Left ventricle myocardium inferior (tissue), 1 donor: ENCODE measurements around the gene SLC66A2. TPM values are rescaled to one million over a fixed set of nuclear protein-coding genes. Genes with fewer than 3 reads are reported as not detected.

Experiments used
- DNase-seq: peaks from one replicate; pipeline ENCODE4 v3.0.0-alpha.2; 2020
- H3K27ac ChIP-seq: fragments of 200-600 bp; replicated peaks from 2 replicates; pipeline ENCODE4 v1.8.0; 2021
- H3K27me3 ChIP-seq: fragments of 200-600 bp; 2 replicates; pipeline ENCODE4 v1.8.0; 2021; ENCODE audit warnings: low read depth
- H3K36me3 ChIP-seq: fragments of 200-600 bp; 2 replicates; pipeline ENCODE4 v1.8.0; 2021
- H3K4me1 ChIP-seq: fragments of 200-600 bp; 2 replicates; pipeline ENCODE4 v1.8.0; 2021
- H3K4me3 ChIP-seq: fragments of 200-600 bp; 2 replicates; pipeline ENCODE4 v1.8.0; 2021; ENCODE audit warnings: mild to moderate bottlenecking, moderate library complexity
- H3K9me3 ChIP-seq: fragments of 200-600 bp; replicated peaks from 2 replicates; pipeline ENCODE4 v1.8.0; 2021
- intact Hi-C: fragments of 100-400 bp; cut with micrococcal nuclease; formaldehyde crosslinking; loops from one replicate; pipeline ENCODE4 v1.11.0; 2022
- total RNA-seq: library from RNA; stranded (reverse); fragmentation: NEBNext Ultra II Directional; extraction: Animal tissue kit (Norgen Biotek cat#: 25700); gene quantifications from one replicate; pipeline ENCODE4 v1.2.1, GENCODE V29; 2021
- TF ChIP-seq, protein P1 (sequence below): fragments of 200-600 bp; IDR thresholded peaks from 2 replicates; pipeline ENCODE4 v1.8.0; 2021; ENCODE audit warnings: antibody characterized with exemption, mild to moderate bottlenecking, borderline replicate concordance
- donor health status: DM: no; HTN: yes; CAD: no; lungs with severe emphysema.

The SLC66A2 gene
- total RNA-seq, 1 donor from 2014 or later: 27.4 TPM

DNA sequence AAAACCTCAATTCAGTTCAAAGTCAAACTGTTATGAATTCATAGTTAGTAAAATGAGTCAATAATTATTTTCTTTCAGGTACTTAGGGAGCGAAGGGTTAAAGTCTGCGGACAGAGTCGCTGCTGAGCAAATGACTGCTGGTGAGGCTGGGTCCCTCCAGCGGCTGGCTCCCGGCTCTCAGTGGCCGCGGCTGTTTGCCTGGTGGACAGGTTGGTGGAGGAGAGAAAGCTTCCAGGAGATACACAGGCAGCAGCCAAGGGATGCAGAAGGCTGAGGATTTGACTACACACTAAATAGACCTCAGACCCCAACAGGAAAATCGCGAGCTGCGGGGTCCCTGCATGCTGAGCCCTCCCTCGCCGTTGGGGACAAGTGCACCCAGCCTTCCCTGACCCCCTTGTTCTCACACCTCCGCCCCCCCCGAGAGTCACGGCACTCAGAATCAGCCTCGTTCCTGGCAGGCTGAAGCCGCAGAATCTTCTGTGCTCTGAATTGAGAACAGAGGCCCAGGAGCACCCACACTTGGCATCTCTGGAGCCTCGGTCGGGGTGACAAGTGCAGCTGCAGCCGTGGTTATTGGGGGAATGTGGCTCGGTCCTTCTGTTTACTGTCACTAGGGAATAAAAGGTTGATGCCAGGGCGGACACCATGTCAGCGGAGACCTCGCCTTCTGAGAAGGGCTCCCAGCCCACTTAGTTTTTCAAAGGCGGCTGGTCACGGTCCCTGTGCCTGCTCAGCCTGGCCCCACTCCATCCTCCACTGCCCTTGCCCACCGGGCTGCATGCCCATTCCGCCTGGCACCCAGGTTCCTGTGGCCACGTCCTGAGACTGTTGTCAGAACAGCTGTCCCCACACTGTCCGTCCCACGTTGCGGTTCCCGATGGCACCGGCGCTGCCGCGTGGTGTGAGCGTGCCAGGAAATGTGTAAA, 74.0 kb downstream of the SLC66A2 start:
- Histone ChIP-seq H3K36me3 (no peaks in the 10 kb centered on the region), H3K27ac (no peak overlapping the region), H3K27me3 (peaks cover 60% of the 10 kb centered on the region), H3K9me3 (peaks cover 6% of the 10 kb centered on the region), H3K4me3 (no peak overlapping the region), H3K4me1 (no peaks in the 10 kb centered on the region)
- intact Hi-C loops: no loop called here
- no peak for DNase-seq
- TF ChIP-seq, protein P1, sequence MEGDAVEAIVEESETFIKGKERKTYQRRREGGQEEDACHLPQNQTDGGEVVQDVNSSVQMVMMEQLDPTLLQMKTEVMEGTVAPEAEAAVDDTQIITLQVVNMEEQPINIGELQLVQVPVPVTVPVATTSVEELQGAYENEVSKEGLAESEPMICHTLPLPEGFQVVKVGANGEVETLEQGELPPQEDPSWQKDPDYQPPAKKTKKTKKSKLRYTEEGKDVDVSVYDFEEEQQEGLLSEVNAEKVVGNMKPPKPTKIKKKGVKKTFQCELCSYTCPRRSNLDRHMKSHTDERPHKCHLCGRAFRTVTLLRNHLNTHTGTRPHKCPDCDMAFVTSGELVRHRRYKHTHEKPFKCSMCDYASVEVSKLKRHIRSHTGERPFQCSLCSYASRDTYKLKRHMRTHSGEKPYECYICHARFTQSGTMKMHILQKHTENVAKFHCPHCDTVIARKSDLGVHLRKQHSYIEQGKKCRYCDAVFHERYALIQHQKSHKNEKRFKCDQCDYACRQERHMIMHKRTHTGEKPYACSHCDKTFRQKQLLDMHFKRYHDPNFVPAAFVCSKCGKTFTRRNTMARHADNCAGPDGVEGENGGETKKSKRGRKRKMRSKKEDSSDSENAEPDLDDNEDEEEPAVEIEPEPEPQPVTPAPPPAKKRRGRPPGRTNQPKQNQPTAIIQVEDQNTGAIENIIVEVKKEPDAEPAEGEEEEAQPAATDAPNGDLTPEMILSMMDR: no peak

DNA sequence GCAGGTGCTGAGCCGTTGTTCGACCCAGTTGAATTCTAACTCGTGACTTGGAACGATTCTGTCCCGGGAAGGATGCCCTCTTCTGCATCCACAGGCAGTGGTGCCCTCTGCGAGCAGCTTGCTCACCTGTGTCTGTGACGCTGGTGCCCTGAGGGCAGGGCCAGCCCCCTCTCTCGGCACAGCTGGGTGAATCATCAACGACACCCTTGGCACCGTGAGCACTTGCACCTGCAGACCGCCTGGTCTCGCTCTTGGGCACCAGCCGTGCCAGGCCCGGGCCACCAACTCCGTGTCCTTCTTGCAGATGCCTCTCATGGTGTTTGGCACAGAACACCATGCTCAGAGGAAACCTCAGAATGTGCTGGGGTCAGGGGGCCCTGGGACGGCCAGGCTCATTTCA, 75.0 kb downstream of the SLC66A2 start:
- peaks cover 67% of the 10 kb centered on the region for H3K27me3 ChIP-seq
- DNase-seq: no peak

GRCh38 chr18:79875931-79876461, 75.5 kb downstream of the SLC66A2 start:
- TF ChIP-seq, protein P1: no peak
- Histone ChIP-seq H3K27ac (no peak overlapping the region), H3K4me1 (no peaks in the 10 kb centered on the region), H3K36me3 (no peaks in the 10 kb centered on the region), H3K9me3 (peaks cover 6% of the 10 kb centered on the region), H3K27me3 (peaks cover 72% of the 10 kb centered on the region), H3K4me3 (no peak overlapping the region)
- intact Hi-C loops: no loop called here
- DNase-seq: no peak

More for the DNA sequence above, 75.0 kb downstream of the SLC66A2 start:
- Histone ChIP-seq H3K9me3 (peaks cover 6% of the 10 kb centered on the region), H3K36me3 (no peaks in the 10 kb centered on the region), H3K4me3 (no peak overlapping the region), H3K4me1 (no peaks in the 10 kb centered on the region), H3K27ac (no peak overlapping the region)
- TF ChIP-seq, protein P1: no peak
- intact Hi-C loops: no loop called here

DNA sequence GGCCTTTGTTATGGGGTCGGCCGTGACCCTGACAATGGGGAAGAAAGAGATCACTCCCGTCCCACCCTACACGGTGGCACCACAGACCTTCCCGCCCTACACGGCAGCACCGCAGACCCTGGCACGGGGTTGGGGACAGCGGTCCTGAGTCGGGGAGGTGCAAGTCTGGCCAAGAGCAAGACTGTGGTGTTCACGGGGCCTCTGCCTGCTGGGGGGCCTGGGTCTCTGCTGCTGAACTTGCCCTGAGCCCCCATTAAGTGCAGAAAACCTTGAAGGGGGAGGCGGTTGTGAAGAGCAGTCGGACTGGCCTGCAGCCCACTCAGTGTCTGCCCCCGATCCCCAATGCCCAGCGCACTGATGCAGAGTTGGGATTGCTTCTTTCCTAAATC, 75.9 kb downstream of the SLC66A2 start:
- DNase-seq: no peak
- no peaks in the 10 kb centered on the region for H3K36me3 ChIP-seq
- intact Hi-C loops: no loop called here
- TF ChIP-seq, protein P1: no peak
- H3K27me3 ChIP-seq: peaks cover 77% of the 10 kb centered on the region
- no peaks in the 10 kb centered on the region for H3K4me1 ChIP-seq
- no peak overlapping the region for H3K27ac ChIP-seq
- no peak overlapping the region for H3K4me3 ChIP-seq
- peaks cover 6% of the 10 kb centered on the region for H3K9me3 ChIP-seq

DNA sequence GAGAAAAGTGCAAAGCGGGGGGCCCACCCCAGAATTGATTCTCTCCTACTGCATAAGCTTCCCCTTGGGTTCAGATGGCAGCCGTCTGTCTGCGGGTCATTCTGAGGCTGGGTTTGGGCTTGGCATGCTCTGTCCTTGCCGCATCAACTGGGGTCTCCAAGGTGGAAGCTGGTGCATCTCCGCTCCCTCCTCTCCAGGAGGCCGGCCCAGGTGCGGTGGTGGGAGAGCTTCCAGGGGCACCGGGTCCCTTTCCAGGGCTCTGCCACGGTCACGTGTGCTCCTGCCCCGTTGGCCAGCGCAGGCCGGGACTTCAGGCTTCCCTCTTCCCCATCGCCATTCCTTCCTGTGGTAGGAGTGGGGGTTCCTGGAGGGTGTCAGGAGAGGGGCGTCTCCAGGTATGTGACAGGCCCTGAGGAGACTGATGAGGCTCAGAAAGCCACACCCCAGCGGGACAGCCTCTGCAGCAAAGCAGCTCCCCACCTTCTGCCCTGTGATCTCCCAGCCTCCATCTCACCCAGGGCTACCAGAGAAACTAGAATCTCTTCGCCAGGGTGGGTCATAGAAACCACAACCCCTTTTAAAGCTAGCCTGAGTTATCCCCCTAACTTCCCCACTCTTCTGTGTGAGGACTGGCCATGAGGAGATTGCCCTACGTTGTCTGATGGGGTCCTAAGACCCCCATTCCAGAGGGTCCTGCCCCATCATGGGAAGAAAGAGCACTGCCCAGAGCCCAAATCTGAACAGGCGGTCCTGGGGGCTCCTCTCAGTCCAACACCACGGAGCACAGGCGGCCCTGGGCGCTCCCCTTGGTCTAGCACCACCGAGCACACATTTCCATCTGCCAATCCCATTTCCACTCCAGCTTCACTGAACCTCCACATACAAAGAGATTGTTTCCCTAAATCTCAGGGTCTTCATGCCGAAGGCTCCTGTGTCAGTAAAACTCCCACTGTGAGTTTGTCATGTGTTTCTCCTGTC, 76.6 kb downstream of the SLC66A2 start:
- Histone ChIP-seq H3K27ac (no peak overlapping the region), H3K27me3 (peaks cover 79% of the 10 kb centered on the region), H3K36me3 (no peaks in the 10 kb centered on the region), H3K4me1 (no peaks in the 10 kb centered on the region), H3K9me3 (peaks cover 6% of the 10 kb centered on the region), H3K4me3 (no peak overlapping the region)
- DNase-seq: no peak
- TF ChIP-seq, protein P1: no peak
- intact Hi-C loops: no loop called here
